ENCODE measurements around the gene SMKR1.
"Not testable (repeated sequence)": the region's sequence is repeated elsewhere in the genome, so short reads cannot be mapped to it uniquely, and the experiment has no call there.

The SMKR1 gene

DNA sequence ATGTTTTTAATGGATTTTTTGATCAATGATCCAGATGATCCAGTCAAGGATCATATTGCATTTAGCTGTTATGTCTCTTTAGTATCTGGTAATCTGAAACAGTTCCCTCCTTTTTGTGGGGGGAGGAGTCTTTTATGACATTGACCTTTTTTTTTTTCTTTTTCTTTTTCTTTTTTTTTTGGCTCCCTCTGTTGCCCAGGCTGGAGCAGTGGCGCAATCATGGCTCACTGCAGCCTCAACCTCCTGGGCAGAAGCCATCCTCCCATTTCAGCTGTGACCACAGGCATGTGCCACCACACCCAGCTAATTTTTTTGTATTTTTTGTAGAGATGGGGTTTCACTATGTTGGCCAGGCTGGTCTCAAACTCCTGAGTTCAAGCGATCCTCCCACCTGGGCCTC is 22.1 kb downstream of the SMKR1 start:
- H3K27me3 Mint-ChIP-seq (ENCODE audit: low read depth), result peaks cover 26% of the 10 kb centered on the region
- not testable (repeated sequence) for DNase-seq (ENCODE audit: low spot score); H3K27ac Mint-ChIP-seq; H3K4me1 Mint-ChIP-seq (ENCODE audit: low read depth); H3K36me3 Mint-ChIP-seq (ENCODE audit: low read depth); H3K4me3 Mint-ChIP-seq; H3K9me3 Mint-ChIP-seq

DNA sequence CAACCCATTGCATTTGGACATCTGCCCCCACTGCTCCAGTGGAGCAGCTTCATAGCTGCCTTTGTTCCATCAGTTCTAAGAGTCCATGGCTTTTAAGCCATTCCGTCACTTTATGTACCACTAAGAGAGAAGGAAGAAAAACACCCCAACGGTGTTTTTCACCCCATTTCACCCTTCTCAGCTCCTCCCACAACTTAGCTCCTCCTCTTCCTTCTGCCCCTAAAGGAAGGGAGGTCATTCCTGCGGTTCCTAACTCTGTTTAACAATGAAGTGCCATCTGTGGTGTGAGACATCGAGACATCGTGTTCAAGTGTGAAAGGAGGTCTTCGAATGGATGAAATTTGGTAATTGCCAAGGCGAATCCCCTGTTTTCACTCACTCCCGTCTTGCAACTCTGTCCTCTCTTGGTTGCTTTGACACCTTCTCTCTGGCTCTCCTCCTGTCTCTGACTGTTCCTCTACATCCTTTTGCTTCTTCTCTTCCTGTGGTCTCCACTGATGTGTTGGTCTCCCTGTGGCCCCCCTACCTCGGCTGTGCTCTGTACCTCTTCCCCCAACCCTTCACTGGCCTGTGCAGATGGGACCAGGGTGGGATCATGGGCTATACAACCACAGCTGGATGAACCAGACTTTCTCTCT is 23.0 kb downstream of the SMKR1 start:
- H3K4me3 Mint-ChIP-seq, result no peak overlapping the region
- DNase-seq (ENCODE audit: low spot score), result no peak
- no peaks in the 10 kb centered on the region for H3K9me3 Mint-ChIP-seq
- peaks cover 21% of the 10 kb centered on the region for H3K27me3 Mint-ChIP-seq (ENCODE audit: low read depth)
- peaks cover 3% of the 10 kb centered on the region for H3K36me3 Mint-ChIP-seq (ENCODE audit: low read depth)
- no peak overlapping the region for H3K27ac Mint-ChIP-seq
- peaks cover 3% of the 10 kb centered on the region for H3K4me1 Mint-ChIP-seq (ENCODE audit: low read depth)

DNA sequence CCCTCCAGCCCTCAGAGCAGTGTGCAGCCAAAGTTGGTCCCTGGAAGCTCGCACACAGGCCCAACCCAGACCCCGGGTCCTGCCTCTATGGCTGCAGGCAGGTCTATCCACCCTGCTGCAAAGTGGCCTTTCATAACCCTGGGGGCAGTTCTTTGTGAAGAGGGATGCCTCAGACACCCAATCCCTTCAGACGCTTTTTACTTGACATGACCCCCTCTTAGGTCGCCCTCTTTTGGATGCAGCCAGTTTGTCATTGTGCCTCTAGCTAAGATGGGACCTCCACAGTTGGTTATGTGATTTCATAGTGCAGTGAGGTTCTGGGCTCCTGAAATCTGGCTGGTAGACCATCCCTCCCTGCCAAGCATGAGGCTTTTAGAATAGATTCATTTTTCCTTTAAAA is 27.3 kb downstream of the SMKR1 start:
- Mint-ChIP-seq H3K27me3 (ENCODE audit: low read depth) (peaks cover 2% of the 10 kb centered on the region), H3K4me1 (ENCODE audit: low read depth) (peaks cover 10% of the 10 kb centered on the region), H3K27ac (no peak overlapping the region), H3K9me3 (no peaks in the 10 kb centered on the region), H3K4me3 (no peak overlapping the region), H3K36me3 (ENCODE audit: low read depth) (peaks cover 3% of the 10 kb centered on the region)
- no peak for DNase-seq (ENCODE audit: low spot score)

DNA sequence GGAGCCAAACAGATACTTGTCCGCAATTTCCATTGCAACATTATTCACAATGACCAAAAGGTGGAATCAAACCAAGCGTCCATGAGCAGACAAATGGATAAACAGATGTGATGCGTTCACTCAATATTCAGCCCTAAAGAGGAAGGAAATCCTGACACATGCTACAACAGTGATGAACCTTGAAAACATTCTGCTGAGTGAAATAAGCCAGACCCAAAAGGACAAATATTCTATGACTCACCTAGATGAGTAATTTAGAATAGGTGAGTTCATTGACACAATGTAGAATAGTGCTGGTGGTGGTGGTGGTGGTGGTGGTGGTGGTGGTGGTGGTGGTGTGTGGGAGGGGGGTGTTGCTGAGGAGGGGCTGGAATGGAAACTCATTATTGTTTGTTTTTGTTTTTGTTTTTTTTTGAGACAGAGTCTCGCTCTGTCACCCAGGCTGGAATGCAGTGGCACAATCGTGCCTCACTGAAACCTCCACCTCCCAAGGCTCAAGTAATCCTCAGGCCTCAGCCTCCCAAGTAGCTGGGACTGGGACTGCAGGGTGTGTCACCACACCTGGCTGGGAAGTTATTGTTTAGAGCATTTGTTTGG is 28.6 kb downstream of the SMKR1 start:
- no peaks in the 10 kb centered on the region for H3K36me3 Mint-ChIP-seq (ENCODE audit: low read depth)
- peak; percentile 53 for DNase-seq (ENCODE audit: low spot score)
- H3K4me3 Mint-ChIP-seq, result no peak overlapping the region
- H3K27ac Mint-ChIP-seq, result no peak overlapping the region
- no peaks in the 10 kb centered on the region for H3K9me3 Mint-ChIP-seq
- peaks cover 9% of the 10 kb centered on the region for H3K4me1 Mint-ChIP-seq (ENCODE audit: low read depth)
- peaks cover 2% of the 10 kb centered on the region for H3K27me3 Mint-ChIP-seq (ENCODE audit: low read depth)

DNA sequence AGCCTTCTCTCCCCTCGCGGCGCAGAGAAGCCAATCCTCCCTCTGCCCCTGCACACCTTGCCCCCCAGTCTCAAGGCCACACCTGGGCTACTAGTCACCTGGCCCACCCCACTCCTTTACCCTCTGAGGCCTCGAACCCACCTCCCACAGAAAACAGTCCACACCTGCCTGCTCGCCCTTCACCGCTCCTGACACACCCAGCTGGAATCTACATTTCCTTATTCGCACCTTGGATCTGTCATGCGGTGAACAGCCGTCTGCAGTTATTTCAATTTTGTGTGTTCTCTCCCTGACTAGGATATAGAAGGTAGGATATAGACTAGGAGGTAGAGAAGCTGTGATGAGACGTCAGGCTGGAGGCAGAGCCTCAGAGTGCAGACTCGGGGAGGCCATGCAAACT is 29.4 kb downstream of the SMKR1 start:
- Mint-ChIP-seq H3K4me3 (no peak overlapping the region), H3K36me3 (ENCODE audit: low read depth) (no peaks in the 10 kb centered on the region), H3K9me3 (no peaks in the 10 kb centered on the region), H3K27me3 (ENCODE audit: low read depth) (peaks cover 2% of the 10 kb centered on the region), H3K27ac (no peak overlapping the region), H3K4me1 (ENCODE audit: low read depth) (peaks cover 16% of the 10 kb centered on the region)
- DNase-seq (ENCODE audit: low spot score), result no peak

- Mint-ChIP-seq H3K9me3 (no peaks in the 10 kb centered on the region), H3K27ac (no peak overlapping the region), H3K4me1 (ENCODE audit: low read depth) (peaks cover 16% of the 10 kb centered on the region), H3K36me3 (ENCODE audit: low read depth) (no peaks in the 10 kb centered on the region), H3K4me3 (no peak overlapping the region), H3K27me3 (ENCODE audit: low read depth) (no peaks in the 10 kb centered on the region)
- DNase-seq (ENCODE audit: low spot score), result no peak
Measured at GRCh38 chr7:129532375-129532774, 30.0 kb downstream of the SMKR1 start.

DNA sequence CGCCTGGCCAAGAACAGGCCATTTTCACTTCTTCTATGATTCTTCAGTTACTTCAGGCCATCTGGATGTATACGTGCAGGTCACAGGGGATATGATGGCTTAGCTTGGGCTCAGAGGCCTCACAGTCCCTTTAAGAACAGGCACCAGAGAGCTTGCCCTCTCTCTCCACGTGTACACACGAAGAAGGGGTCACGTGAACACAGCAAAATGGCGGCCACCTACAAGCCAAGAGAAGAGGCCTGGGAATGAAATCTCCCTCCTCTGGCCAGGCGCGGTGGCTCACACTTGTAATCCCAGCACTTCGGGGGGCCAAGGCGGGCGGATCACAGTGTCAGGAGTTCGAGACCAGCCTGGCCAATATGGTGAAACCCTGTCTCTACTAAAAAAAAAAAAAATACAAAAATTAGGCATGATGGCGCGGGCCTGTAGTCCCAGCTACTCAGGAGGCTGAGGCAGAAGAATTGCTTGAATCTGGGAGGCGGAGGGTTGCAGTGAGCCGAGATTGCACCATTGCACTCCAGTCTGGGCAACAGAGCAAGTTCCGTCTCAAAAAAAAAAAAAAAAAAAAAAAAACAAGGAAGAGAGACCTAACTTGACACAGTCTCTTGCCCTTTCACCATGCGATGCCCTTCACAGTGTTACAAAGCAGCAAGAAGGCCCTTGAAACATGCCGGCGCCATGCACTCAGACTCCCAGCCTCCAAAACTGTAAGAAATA is 32.4 kb downstream of the SMKR1 start:
- H3K4me3 Mint-ChIP-seq; H3K9me3 Mint-ChIP-seq; H3K27ac Mint-ChIP-seq; H3K27me3 Mint-ChIP-seq (ENCODE audit: low read depth); H3K36me3 Mint-ChIP-seq (ENCODE audit: low read depth); DNase-seq (ENCODE audit: low spot score): not testable (repeated sequence)
- peaks cover 18% of the 10 kb centered on the region for H3K4me1 Mint-ChIP-seq (ENCODE audit: low read depth)

GRCh38 chr7:129535896-129536295 is 33.6 kb downstream of the SMKR1 start:
- DNase-seq (ENCODE audit: low spot score), result no peak
- Mint-ChIP-seq H3K36me3 (ENCODE audit: low read depth) (no peaks in the 10 kb centered on the region), H3K4me1 (ENCODE audit: low read depth) (peaks cover 16% of the 10 kb centered on the region), H3K27ac (peak overlapping the region; percentile 43), H3K4me3 (peak overlapping the region; percentile 40), H3K27me3 (ENCODE audit: low read depth) (peaks cover 2% of the 10 kb centered on the region), H3K9me3 (no peaks in the 10 kb centered on the region)

GRCh38 chr7:129536323-129536722 is 34.0 kb downstream of the SMKR1 start:
- Mint-ChIP-seq H3K4me1 (ENCODE audit: low read depth) (peaks cover 16% of the 10 kb centered on the region), H3K36me3 (ENCODE audit: low read depth) (no peaks in the 10 kb centered on the region), H3K27ac (no peak overlapping the region), H3K4me3 (peak overlapping the region; percentile 40), H3K27me3 (ENCODE audit: low read depth) (peaks cover 6% of the 10 kb centered on the region), H3K9me3 (no peaks in the 10 kb centered on the region)
- no peak for DNase-seq (ENCODE audit: low spot score)

GRCh38 chr7:129538790-129539189 is 36.5 kb downstream of the SMKR1 start:
- Mint-ChIP-seq H3K4me1 (ENCODE audit: low read depth) (peaks cover 13% of the 10 kb centered on the region), H3K9me3 (no peaks in the 10 kb centered on the region), H3K27me3 (ENCODE audit: low read depth) (peaks cover 9% of the 10 kb centered on the region), H3K4me3 (no peak overlapping the region), H3K27ac (no peak overlapping the region), H3K36me3 (ENCODE audit: low read depth) (no peaks in the 10 kb centered on the region)
- no peak for DNase-seq (ENCODE audit: low spot score)

- Mint-ChIP-seq H3K4me1 (ENCODE audit: low read depth) (peaks cover 13% of the 10 kb centered on the region), H3K9me3 (no peaks in the 10 kb centered on the region), H3K27me3 (ENCODE audit: low read depth) (peaks cover 13% of the 10 kb centered on the region), H3K4me3 (no peak overlapping the region), H3K36me3 (ENCODE audit: low read depth) (no peaks in the 10 kb centered on the region), H3K27ac (no peak overlapping the region)
- no peak for DNase-seq (ENCODE audit: low spot score)
Measured at GRCh38 chr7:129540340-129540739, 38.0 kb downstream of the SMKR1 start.

GRCh38 chr7:129544700-129545099 is 42.4 kb downstream of the SMKR1 start:
- H3K4me1 Mint-ChIP-seq (ENCODE audit: low read depth), result peaks cover 1% of the 10 kb centered on the region
- no peak overlapping the region for H3K4me3 Mint-ChIP-seq
- no peaks in the 10 kb centered on the region for H3K36me3 Mint-ChIP-seq (ENCODE audit: low read depth)
- H3K27ac Mint-ChIP-seq, result no peak overlapping the region
- H3K27me3 Mint-ChIP-seq (ENCODE audit: low read depth), result peaks cover 17% of the 10 kb centered on the region
- no peaks in the 10 kb centered on the region for H3K9me3 Mint-ChIP-seq
- no peak for DNase-seq (ENCODE audit: low spot score)

DNA sequence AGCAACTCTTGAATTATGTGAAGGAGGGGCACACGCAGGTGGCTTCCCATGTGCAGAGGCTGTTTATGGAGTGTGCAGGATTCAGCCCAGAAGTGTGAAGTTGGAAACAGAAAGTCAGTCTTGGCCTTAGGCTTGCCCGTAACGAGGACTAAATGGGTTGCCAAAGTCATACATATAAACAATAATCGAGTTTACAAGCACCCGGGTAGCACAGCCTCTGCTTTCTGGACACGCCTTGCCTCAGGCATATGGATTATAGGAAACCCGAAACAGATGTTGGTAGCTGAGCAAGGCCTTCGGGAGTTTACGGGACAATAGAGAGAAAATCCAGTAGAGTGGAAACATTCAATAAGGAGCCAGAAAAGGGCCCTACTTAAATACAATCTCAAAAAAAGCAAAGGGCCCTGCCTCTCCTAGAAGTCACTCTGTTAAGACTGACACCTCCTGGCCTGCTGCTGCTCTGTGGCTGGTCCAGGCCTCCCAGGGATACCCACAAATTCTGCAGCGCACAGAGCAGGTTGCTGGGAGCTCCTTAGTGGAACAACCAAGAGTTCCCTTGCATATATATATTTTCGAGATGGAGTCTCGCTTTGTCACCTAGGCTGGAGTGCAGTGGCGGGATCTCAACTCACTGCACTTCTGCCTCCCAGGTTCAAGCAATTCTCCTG is 48.5 kb downstream of the SMKR1 start:
- H3K9me3 Mint-ChIP-seq, result no peaks in the 10 kb centered on the region
- no peaks in the 10 kb centered on the region for H3K36me3 Mint-ChIP-seq (ENCODE audit: low read depth)
- H3K27me3 Mint-ChIP-seq (ENCODE audit: low read depth), result peaks cover 14% of the 10 kb centered on the region
- no peak overlapping the region for H3K27ac Mint-ChIP-seq
- no peak for DNase-seq (ENCODE audit: low spot score)
- peaks cover 6% of the 10 kb centered on the region for H3K4me1 Mint-ChIP-seq (ENCODE audit: low read depth)
- no peak overlapping the region for H3K4me3 Mint-ChIP-seq

GRCh38 chr7:129553899-129554461 is 51.6 kb downstream of the SMKR1 start:
- Mint-ChIP-seq H3K4me3 (peak overlapping the region; percentile 45), H3K36me3 (ENCODE audit: low read depth) (no peaks in the 10 kb centered on the region), H3K27ac (no peak overlapping the region), H3K27me3 (ENCODE audit: low read depth) (peaks cover 14% of the 10 kb centered on the region), H3K9me3 (no peaks in the 10 kb centered on the region), H3K4me1 (ENCODE audit: low read depth) (peaks cover 6% of the 10 kb centered on the region)
- peak; percentile 28 for DNase-seq (ENCODE audit: low spot score)

All from T-helper 2 cell treated with Interferon-gamma antibody and Interleukin-4, amounts not matched to agents 5 μg/mL and 100 μg/mL, for 36 hours (primary cell).